Astrocyte (in vitro differentiated cells and primary cell): ENCODE measurements around the gene GJC1.

ENCODE experiments used
- CTCF ChIP-seq: IDR thresholded peaks from 2 replicates; pipeline ENCODE4 v1.5.1; 2011; ENCODE audit warnings: low read depth, mild to moderate bottlenecking, inconsistent platforms, low read length, moderate library complexity; ENCODE audit not compliant: insufficient read depth
- EZH2 ChIP-seq: IDR thresholded peaks from 2 replicates; pipeline ENCODE4 v1.6.1; 2012; ENCODE audit warnings: mild to moderate bottlenecking, low read length, inconsistent platforms; ENCODE audit not compliant: insufficient read depth

GRCh38 chr17:44877121-44877520, 47.0 kb upstream of the GJC1 start:
- no peak for TF ChIP-seq CTCF
- TF ChIP-seq EZH2 = no peak
